Ectodermal cell (in vitro differentiated cells): ENCODE data around the gene VSIR.

Source experiments
- H3K27ac ChIP-seq: 2 replicates; pipeline ENCODE4 v1.7.0; 2013; ENCODE audit warnings: mild to moderate bottlenecking, low read depth, low read length; ENCODE audit not compliant: insufficient read depth, poor library complexity, severe bottlenecking
- H3K27me3 ChIP-seq: 2 replicates; pipeline ENCODE4 v1.7.0; 2013; ENCODE audit warnings: mild to moderate bottlenecking, low read length; ENCODE audit not compliant: insufficient read depth, control insufficient read depth, poor library complexity, severe bottlenecking
- H3K36me3 ChIP-seq: one replicate; pipeline ENCODE4 v1.7.0; 2013; ENCODE audit warnings: low read length; ENCODE audit not compliant: control insufficient read depth, insufficient read depth
- H3K4me1 ChIP-seq: one replicate; pipeline ENCODE4 v1.7.0; 2013; ENCODE audit warnings: low read length; ENCODE audit not compliant: control insufficient read depth, insufficient read depth
- H3K4me3 ChIP-seq: 2 replicates; pipeline ENCODE4 v1.7.0; 2013; ENCODE audit warnings: low read depth, low read length, control low read depth; ENCODE audit not compliant: insufficient read depth
- H3K9me3 ChIP-seq: 2 replicates; pipeline ENCODE4 v1.7.0; 2013; ENCODE audit warnings: mild to moderate bottlenecking, low read length, moderate library complexity; ENCODE audit not compliant: control insufficient read depth
- WGBS, 2 experiments: methylation state at CpG; one replicate each; pipeline ENCODE4 v1.1.7; 2013; ENCODE audit warnings: missing lambda C conversion rate in 2 of 2; 5-methylcytosine and 5-hydroxymethylcytosine counted together

The VSIR gene

GRCh38 chr10:71712572-71713134 is 60.7 kb downstream of the VSIR start:
- Histone ChIP-seq H3K36me3 (no peaks in the 10 kb centered on the region), H3K4me1 (peaks cover 11% of the 10 kb centered on the region), H3K4me3 (no peak overlapping the region), H3K27ac (no peak overlapping the region), H3K9me3 (no peaks in the 10 kb centered on the region), H3K27me3 (no peaks in the 10 kb centered on the region)
- 92% methylated on average over 17 of the region's 17 CpGs for WGBS, 2 experiments

GRCh38 chr10:71712170-71712569 is 61.1 kb downstream of the VSIR start:
- H3K9me3 ChIP-seq = no peaks in the 10 kb centered on the region
- peaks cover 11% of the 10 kb centered on the region for H3K4me1 ChIP-seq
- no peak overlapping the region for H3K4me3 ChIP-seq
- WGBS, 2 experiments = 97 to 98% methylated on average over 2 of the region's 2 CpGs
- no peaks in the 10 kb centered on the region for H3K27me3 ChIP-seq
- H3K27ac ChIP-seq = no peak overlapping the region
- no peaks in the 10 kb centered on the region for H3K36me3 ChIP-seq

GRCh38 chr10:71711052-71711623 is 62.2 kb downstream of the VSIR start:
- no peaks in the 10 kb centered on the region for H3K9me3 ChIP-seq
- WGBS, 2 experiments = 89 to 91% methylated on average over 6 of the region's 6 CpGs

DNA sequence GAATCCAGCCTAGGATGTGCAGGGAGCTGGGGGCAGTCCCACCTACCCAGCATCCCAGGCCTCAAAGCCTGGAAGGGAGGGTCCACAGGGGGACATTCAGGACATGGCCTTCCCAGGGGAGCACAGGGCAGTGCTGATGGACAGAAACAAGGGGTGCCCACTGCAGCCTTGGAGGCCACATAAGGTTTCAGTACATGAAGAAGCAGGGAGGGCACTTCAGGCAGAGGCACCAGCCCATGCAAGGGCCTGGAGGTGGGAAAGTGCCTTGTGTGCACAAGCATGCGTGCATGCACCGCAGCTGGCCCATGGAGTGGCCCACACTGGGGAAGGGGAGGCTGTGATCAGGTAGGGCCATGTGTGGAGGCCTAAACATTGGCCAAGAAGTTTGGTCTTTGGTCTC is 62.8 kb downstream of the VSIR start:
- 95 to 96% methylated on average over 2 of the region's 2 CpGs for WGBS, 2 experiments

More at GRCh38 chr10:71711052-71711623, 62.2 kb downstream of the VSIR start:
- Histone ChIP-seq H3K4me3 (no peak overlapping the region), H3K27ac (no peak overlapping the region), H3K4me1 (peaks cover 11% of the 10 kb centered on the region), H3K27me3 (no peaks in the 10 kb centered on the region), H3K36me3 (no peaks in the 10 kb centered on the region)

DNA sequence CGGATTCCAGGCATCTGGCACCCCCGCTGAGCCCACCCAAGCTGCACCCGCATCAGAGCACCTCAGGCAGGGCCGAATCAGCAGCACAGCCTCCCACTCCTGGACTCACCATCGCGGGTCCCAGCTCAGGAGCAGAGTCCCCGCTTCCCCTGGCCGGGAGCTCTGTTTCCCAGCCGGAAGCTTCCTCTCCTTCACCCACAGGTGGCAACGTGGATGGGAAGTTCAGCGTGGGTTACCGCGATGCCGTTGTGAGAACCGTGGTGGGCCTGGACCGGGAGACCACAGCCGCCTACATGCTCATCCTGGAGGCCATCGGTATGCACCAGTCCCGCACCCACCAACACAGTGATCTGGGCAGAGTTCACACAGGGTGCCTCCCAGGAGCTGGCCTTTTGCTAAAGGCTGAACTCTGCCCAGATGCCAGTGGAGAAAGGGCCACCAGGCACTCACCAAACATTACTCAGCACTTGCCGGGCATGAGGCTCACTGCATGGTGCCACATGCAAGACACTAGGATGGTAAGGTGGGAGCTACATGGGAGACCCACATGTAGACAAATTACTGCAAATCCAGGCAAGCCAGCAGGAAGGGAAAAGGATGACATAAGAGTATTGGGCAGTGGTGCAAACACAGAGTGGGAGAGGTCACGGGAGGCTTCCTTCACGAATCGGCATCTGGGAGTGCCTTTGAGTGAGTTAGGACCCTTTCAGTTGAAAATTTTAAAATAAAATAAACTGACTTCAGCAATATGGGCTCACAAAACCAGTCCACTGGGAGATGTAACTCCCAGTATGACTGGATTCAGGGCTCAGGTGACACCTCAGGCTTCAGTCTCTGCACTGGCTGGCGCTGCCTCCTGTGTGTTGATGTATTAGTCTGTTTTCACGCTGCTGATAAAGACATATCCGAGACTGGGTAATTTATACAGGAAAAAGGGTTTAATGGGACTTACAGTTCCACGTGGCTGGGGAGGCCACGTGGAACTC is 64.1 kb downstream of the VSIR start:
- Histone ChIP-seq H3K27me3 (no peaks in the 10 kb centered on the region), H3K27ac (no peak overlapping the region), H3K4me1 (peaks cover 16% of the 10 kb centered on the region), H3K9me3 (no peaks in the 10 kb centered on the region), H3K36me3 (no peaks in the 10 kb centered on the region), H3K4me3 (no peak overlapping the region)
- WGBS, 2 experiments = 91 to 92% methylated on average over 28 of the region's 28 CpGs

More for the DNA sequence above, 62.8 kb downstream of the VSIR start:
- Histone ChIP-seq H3K4me1 (peaks cover 15% of the 10 kb centered on the region), H3K27ac (no peak overlapping the region), H3K9me3 (no peaks in the 10 kb centered on the region), H3K36me3 (no peaks in the 10 kb centered on the region), H3K4me3 (no peak overlapping the region), H3K27me3 (no peaks in the 10 kb centered on the region)

- H3K27me3 ChIP-seq = no peaks in the 10 kb centered on the region
- 23 to 25% methylated on average over 10 of the region's 10 CpGs for WGBS, 2 experiments
- no peak overlapping the region for H3K27ac ChIP-seq
- no peak overlapping the region for H3K4me3 ChIP-seq
- H3K9me3 ChIP-seq = no peaks in the 10 kb centered on the region
- peaks cover 9% of the 10 kb centered on the region for H3K4me1 ChIP-seq
- no peaks in the 10 kb centered on the region for H3K36me3 ChIP-seq
Observed at GRCh38 chr10:71708301-71708703, 65.0 kb downstream of the VSIR start.

GRCh38 chr10:71707240-71707789 is 66.0 kb downstream of the VSIR start:
- H3K4me3 ChIP-seq = no peak overlapping the region
- H3K27ac ChIP-seq = no peak overlapping the region
- H3K4me1 ChIP-seq = peaks cover 5% of the 10 kb centered on the region
- H3K36me3 ChIP-seq = no peaks in the 10 kb centered on the region
- H3K9me3 ChIP-seq = no peaks in the 10 kb centered on the region
- WGBS, 2 experiments = 89 to 93% methylated on average over 5 of the region's 5 CpGs
- no peaks in the 10 kb centered on the region for H3K27me3 ChIP-seq

DNA sequence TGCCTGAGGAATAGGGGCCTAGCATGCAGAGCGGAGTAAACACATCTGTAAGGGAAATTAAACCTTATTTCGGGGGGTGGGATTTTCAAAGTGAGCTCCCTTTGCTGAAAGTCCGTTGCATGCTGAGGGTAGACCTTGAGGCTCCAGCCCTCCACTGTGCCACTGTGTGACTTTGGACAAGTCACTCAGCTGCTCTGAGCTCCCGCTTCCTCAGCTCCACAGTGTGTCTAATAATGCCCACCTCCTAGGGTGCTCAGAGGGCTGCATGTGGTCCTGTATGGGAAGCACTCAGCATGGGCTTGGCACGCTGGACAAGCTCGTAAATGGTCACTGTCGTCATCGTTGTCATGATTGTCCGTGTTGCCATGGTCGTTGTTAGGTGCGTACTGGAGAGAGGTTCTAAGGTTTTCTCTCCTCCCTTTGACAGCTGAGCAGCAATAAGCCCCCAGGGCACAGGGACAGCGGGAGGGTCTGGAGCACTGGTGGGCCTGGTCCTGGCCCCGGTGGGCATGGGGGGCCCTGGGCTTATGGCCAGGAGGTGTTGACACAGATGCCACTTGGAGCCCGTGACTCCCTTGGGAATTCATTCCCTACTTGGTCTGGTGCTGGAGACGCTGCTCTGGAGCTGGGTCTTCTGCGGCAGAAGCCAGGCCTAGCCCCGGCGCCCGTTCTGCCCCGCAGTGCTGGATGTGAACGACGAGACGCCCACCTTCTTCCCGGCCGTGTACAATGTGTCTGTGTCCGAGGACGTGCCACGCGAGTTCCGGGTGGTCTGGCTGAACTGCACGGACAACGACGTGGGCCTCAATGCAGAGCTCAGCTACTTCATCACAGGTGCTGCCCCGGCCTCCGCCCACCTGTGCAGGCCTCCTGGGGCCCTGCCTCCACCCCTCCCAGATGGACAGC is 66.9 kb downstream of the VSIR start:
- H3K4me1 ChIP-seq = peaks cover 5% of the 10 kb centered on the region
- H3K27me3 ChIP-seq = no peaks in the 10 kb centered on the region
- no peak overlapping the region for H3K4me3 ChIP-seq
- H3K9me3 ChIP-seq = no peaks in the 10 kb centered on the region
- WGBS, 2 experiments = 95% methylated on average over 35 of the region's 35 CpGs
- no peaks in the 10 kb centered on the region for H3K36me3 ChIP-seq
- no peak overlapping the region for H3K27ac ChIP-seq

DNA sequence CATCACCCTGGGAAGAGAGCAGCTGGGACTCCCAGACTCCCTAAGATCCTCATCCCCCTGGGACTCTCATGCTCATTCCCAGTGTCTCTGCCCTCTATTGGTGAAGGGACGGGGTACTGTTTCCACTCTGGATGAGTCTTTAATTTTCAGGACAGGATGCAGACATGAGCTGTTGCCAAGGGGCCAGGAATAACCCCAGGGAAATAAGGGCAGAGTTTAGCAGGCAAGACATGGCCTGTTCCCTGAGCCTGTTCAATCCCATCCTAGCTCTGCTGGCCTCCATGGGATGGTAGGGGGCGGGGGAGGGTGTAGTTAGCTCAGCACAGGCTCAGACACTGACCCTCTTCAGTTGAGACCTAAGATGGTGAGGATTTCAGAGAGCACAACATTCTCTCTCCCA is 67.7 kb downstream of the VSIR start:
- no peak overlapping the region for H3K4me3 ChIP-seq
- WGBS, 2 experiments = 77 to 87% methylated on average over 2 of the region's 2 CpGs
- H3K4me1 ChIP-seq = peaks cover 12% of the 10 kb centered on the region
- H3K36me3 ChIP-seq = no peaks in the 10 kb centered on the region
- no peak overlapping the region for H3K27ac ChIP-seq
- no peaks in the 10 kb centered on the region for H3K9me3 ChIP-seq
- H3K27me3 ChIP-seq = no peaks in the 10 kb centered on the region
